Lower leg skin (tissue), 3 donors: Measurements from ENCODE around the gene GRAMD1A.

Source experiments
- CTCF ChIP-seq, 3 donors: fragments of 450-650 bp; IDR thresholded peaks; one replicate each; pipeline ENCODE4 v1.5.1; 2016; ENCODE audit warnings: antibody characterized with exemption in 3 of 3, mild to moderate bottlenecking in 3 of 3, moderate library complexity in 2 of 3
- POLR2A ChIP-seq, 2 donors: fragments of 450-650 bp; IDR thresholded peaks; one replicate each; pipeline ENCODE4 v1.6.1; 2016 to 2017; ENCODE audit warnings: antibody characterized with exemption in 2 of 2, mild to moderate bottlenecking in 1 of 2, moderate library complexity in 1 of 2

- TF ChIP-seq POLR2A (IDR thresholded peaks at IDR 0.05) (no peak), CTCF (IDR thresholded peaks at IDR 0.05) (no peak)
These were observed 54.5 kb downstream of the GRAMD1A start for GRCh38 chr19:35054626-35055025.
